Measurements from ENCODE around the gene DEPDC5.
"Not testable (repeated sequence)": the region's sequence is repeated elsewhere in the genome, so short reads cannot be mapped to it uniquely, and the experiment has no call there.

DNA sequence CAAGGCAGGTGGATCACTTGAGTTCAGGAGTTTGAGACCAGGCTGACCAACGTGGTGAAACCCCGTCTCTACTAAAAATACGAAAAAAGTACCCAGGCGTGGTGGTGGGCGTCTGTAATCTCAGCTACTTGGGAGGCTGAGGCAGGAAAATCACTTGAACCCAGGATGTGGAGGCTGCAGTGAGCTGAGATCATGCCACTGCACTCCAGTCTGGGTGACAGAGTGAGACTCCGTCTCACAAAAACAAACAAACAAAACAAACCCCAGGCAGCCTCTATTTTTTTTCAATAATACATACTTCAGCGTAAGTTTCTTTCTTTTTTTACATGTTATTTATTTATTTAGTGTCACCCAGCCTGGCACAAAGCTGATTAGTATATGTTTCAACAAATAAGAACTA lies 60.1 kb downstream of the DEPDC5 start:
- not testable (repeated sequence) for TF ChIP-seq FOXK2 (IDR thresholded peaks at IDR 0.05); FOXM1 (IDR thresholded peaks at IDR 0.05; ENCODE audit: borderline replicate concordance); ELF4 (IDR thresholded peaks at IDR 0.05)

All from HEK293T (cell line).